A673 (cell line): ENCODE results near the gene TMEM8B.
"Not testable (repeated sequence)": the region's sequence is repeated elsewhere in the genome, so short reads cannot be mapped to it uniquely, and the experiment has no call there.

ENCODE experiments used
- CTCF ChIP-seq: fragments of 300-800, 200-600 bp; sonication (generic); conservative IDR thresholded peaks from 2 replicates; pipeline ENCODE4 v1.5.1; 2017; ENCODE audit warnings: low read depth, mild to moderate bottlenecking, antibody characterized with exemption, low read length, moderate library complexity, mixed read lengths
- EZH2 ChIP-seq: fragments of 200-600 bp; sonication (generic); IDR thresholded peaks from 2 replicates; pipeline ENCODE4 v1.6.1; 2017; ENCODE audit warnings: borderline replicate concordance, low read depth, mild to moderate bottlenecking, mixed read lengths, antibody characterized with exemption, low read length; ENCODE audit not compliant: poor library complexity, severe bottlenecking

GRCh38 chr9:35897376-35898099 is 68.5 kb downstream of the TMEM8B start:
- not testable (repeated sequence) for TF ChIP-seq CTCF, EZH2
